ENCODE measurements around the gene PPIP5K2. TPM values are rescaled to one million over a fixed set of nuclear protein-coding genes. Genes with fewer than 3 reads are reported as not detected.
"Not testable (repeated sequence)": the region's sequence is repeated elsewhere in the genome, so short reads cannot be mapped to it uniquely, and the experiment has no call there.

Gene PPIP5K2
- total RNA-seq, 1 donor, result 104 TPM

- TF ChIP-seq CTCF (IDR thresholded peaks at IDR 0.05; ENCODE audit: insufficient read depth, low read depth, low read length), result no peak
- peak; percentile 94 for DNase-seq (ENCODE audit: low read depth)
- no peak overlapping the region for H3K4me3 ChIP-seq (ENCODE audit: low read depth, low read length)
These were observed 98.1 kb downstream of the PPIP5K2 start for GRCh38 chr5:103218164-103218563.

- DNase-seq (ENCODE audit: low read depth); H3K4me3 ChIP-seq (ENCODE audit: low read depth, low read length): not testable (repeated sequence)
These were observed 99.0 kb downstream of the PPIP5K2 start for GRCh38 chr5:103219074-103219473.

GRCh38 chr5:103223031-103223955 is 103.2 kb downstream of the PPIP5K2 start:
- no peak for TF ChIP-seq CTCF (IDR thresholded peaks at IDR 0.05; ENCODE audit: insufficient read depth, low read depth, low read length)
- DNase-seq (ENCODE audit: low read depth), result no peak
- no peak overlapping the region for H3K4me3 ChIP-seq (ENCODE audit: low read depth, low read length)

- H3K4me3 ChIP-seq (ENCODE audit: low read depth, low read length), result peak overlapping the region; percentile 25
- peak; percentile 83 for TF ChIP-seq CTCF (IDR thresholded peaks at IDR 0.05; ENCODE audit: insufficient read depth, low read depth, low read length)
- peak; percentile 81 for DNase-seq (ENCODE audit: low read depth)
These were observed 104.2 kb downstream of the PPIP5K2 start for GRCh38 chr5:103224118-103224893.

GRCh38 chr5:103224894-103225246 is 104.8 kb downstream of the PPIP5K2 start:
- DNase-seq (ENCODE audit: low read depth), result no peak
- TF ChIP-seq CTCF (IDR thresholded peaks at IDR 0.05; ENCODE audit: insufficient read depth, low read depth, low read length), result no peak
- H3K4me3 ChIP-seq (ENCODE audit: low read depth, low read length), result no peak overlapping the region

GRCh38 chr5:103228061-103228460 is 108.0 kb downstream of the PPIP5K2 start:
- DNase-seq (ENCODE audit: low read depth), result no peak
- no peak overlapping the region for H3K4me3 ChIP-seq (ENCODE audit: low read depth, low read length)
- TF ChIP-seq CTCF (IDR thresholded peaks at IDR 0.05; ENCODE audit: insufficient read depth, low read depth, low read length), result no peak

GRCh38 chr5:103228588-103228987 is 108.5 kb downstream of the PPIP5K2 start:
- TF ChIP-seq CTCF (IDR thresholded peaks at IDR 0.05; ENCODE audit: insufficient read depth, low read depth, low read length), result no peak
- no peak overlapping the region for H3K4me3 ChIP-seq (ENCODE audit: low read depth, low read length)
- DNase-seq (ENCODE audit: low read depth), result no peak

Measured in fibroblast of villous mesenchyme (primary cell).